Germinal center (tissue), 1 donor: ENCODE measurements around the gene BAHD1.
A peak's percentile ranks its signal among the peaks of the same experiment; 100 is the strongest.

ENCODE experiments used
- DNase-seq: peaks from one replicate; pipeline ENCODE4 v3.0.0; 2012; ENCODE audit warnings: mixed read lengths, low spot score

The BAHD1 gene

GRCh38 chr15:40467261-40467615, 26.5 kb downstream of the BAHD1 start:
- DNase-seq, result no peak

GRCh38 chr15:40468898-40469331, 28.2 kb downstream of the BAHD1 start:
- DNase-seq, result no peak

- DNase-seq, result no peak
These were observed 29.1 kb downstream of the BAHD1 start for GRCh38 chr15:40469776-40470390.

DNA sequence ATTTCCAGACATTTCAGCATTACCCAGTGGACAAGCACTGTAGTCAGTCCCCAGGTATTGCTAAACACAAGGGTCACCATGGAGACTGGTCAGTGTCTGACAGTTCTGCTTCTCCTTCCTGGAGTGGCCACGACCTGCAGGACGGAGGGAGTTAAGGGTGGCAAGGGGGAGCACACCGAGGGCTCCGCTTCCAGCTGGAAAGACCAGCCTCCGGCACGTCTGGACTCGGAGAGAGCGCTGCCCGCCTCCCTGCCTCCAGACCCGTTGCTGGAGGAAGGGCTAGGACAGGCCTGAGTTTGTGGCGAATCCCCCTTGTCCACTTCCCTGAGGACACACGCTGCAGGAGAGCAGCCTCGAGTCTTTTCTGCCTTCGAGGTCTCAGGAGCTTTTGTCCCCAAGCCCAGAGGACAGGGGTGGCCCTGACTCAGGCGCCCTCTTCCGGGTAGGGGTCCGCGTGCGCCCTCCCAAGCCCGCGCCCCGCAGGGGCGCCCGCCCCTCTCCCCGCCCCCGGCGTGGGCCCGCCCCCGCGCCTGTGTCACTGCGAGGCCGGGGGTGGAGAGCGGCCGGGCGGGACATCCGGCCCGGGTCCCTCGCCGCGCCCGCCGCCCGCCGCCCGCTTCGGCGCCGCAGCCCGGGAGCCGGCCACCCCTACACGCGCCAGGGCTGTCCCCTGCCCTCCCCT, 29.8 kb downstream of the BAHD1 start, which contains the start of gene CHST14:
Gene CHST14, plus strand, starts transcription at position 562 of the 682 bp plus-strand sequence. CDS start 230 bp downstream, outside the sequence.
- DNase-seq, result peak; percentile 84

- no peak for DNase-seq
These were observed 30.5 kb downstream of the BAHD1 start for GRCh38 chr15:40471105-40471807.

GRCh38 chr15:40471808-40472150, 31.0 kb downstream of the BAHD1 start:
- peak; percentile 35 for DNase-seq

DNA sequence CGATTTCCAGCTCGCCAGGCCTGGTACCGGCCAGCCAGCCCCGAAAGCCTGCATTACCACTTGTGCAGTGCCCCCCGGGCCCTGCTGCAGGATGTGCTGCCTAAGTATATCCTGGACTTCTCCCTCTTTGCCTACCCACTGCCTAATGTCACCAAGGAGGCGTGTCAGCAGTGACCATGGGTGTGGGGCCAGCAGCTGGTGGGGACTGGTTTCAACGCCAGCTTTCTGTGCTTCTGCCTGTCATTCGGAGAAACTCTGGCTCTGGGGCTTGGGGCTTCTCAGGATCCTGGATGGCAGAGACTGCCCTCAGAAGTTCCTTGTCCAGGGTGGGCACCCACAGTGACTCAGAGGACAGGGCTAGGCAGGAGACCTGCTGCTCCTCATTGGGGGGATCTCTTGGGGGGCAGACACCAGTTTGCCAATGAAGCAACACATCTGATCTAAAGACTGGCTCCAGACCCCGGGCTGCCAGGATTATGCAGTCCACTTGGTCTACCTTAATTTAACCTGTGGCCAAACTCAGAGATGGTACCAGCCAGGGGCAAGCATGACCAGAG, 31.5 kb downstream of the BAHD1 start:
- no peak for DNase-seq

DNA sequence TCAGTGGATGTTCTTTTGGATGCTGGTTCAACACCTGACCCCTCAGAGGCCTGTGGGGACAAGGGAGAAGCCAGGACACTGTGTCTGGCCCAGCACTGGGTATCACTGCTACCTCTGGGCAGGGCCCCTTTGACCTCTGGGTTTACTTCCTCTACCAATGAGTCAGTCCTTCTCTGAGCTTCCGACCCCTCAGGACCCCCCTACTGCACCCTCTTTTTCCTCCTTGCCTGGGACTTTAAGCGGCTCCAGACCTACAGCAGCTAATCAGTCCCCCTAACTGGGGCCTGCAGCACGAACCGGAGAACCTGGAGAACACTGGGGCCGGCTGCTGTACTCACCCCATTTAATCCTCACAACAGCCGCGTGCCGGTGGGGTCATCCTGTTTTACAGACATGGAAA, 33.8 kb downstream of the BAHD1 start:
- no peak for DNase-seq

- no peak for DNase-seq
These were observed 37.0 kb downstream of the BAHD1 start for GRCh38 chr15:40477642-40478327.

- DNase-seq, result no peak
These were observed 38.3 kb downstream of the BAHD1 start for GRCh38 chr15:40479024-40479423.

DNA sequence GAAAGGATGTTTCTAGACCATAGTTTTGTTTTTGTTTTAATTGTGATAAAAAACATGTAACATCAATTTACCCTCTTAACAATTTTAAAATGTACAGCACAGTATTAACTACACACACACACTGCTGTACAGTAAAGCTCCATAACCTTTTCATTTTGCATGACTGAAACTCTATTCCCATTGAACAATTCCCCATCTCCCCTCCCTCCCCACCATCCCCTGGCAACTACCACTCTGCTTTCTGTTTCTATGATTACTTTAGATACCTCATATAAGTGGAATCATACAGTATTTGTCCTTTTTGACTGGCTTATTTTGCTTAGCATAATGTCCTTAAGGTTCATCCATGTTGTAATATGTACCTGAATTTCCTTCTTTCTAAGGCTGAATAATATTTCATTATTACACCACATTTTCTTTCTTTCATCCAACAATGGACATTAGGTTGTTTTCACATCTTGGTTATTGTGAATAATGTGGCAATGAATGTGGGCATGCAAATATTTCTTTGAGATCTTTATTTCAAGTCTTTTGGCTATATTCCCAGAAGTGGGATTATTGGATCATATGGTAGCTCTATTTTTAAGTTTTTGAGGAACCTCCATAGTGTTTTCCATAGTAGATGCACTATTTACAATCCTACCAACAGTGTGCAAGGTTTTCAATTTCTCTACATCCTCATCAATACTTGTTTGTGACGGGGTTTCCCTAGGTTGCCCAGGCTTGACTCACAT, 40.8 kb downstream of the BAHD1 start:
- DNase-seq, result no peak

DNA sequence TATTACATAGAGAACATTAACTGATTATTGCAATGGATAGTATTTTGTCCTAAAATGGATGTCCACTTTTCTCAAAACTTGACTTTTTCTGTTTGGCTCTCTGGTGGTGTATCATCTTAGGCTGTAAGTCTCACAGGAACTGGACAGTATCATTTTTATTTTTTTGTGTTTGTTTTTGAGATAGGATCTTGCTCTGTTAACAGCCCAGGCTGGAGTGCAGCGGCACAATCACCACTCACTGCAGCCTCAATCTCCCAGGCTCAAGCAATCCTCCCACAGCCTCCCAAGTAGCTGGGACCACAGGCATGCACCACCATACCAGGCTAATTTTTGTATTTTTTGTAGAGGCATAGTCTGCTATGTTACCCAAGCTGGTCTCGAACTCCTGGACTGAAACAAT, 43.2 kb downstream of the BAHD1 start:
- no peak for DNase-seq

DNA sequence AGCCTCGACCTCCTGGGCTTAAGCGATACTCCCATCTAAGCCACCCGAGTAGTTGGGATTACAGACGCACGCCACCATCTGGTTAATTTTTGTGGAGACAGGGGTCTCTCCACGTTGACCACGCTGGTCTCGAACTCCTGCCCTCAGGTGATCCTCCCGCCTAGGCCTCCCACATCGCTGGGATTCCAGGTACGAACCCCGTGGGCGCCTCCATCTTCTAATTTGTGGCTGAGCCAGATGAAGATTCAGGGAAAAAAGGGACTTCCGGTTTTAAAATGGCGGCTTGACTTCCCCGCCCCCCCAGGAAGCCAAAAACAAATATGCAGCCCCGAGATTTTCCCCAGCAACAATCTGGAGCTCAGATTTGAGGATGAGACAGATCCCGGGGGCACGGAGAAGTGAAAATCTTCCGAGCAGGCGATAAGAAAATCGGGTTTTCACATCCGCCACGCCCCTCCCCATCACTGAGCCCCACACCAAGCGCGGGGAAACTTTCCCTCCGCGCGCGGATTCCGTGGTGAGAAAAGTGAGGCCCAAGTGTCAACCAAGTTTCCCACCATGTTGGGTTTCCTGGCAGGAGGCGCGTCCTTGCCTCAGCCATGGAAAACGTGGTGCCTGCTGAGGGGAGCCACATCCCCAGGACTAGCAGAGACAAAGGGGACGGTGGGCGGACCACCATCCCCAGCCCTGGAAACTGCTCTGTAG, 45.5 kb downstream of the BAHD1 start:
- DNase-seq, result no peak

- no peak for DNase-seq
These were observed 47.3 kb downstream of the BAHD1 start for GRCh38 chr15:40487816-40488682.

GRCh38 chr15:40489274-40490175, 48.8 kb downstream of the BAHD1 start:
- no peak for DNase-seq

DNA sequence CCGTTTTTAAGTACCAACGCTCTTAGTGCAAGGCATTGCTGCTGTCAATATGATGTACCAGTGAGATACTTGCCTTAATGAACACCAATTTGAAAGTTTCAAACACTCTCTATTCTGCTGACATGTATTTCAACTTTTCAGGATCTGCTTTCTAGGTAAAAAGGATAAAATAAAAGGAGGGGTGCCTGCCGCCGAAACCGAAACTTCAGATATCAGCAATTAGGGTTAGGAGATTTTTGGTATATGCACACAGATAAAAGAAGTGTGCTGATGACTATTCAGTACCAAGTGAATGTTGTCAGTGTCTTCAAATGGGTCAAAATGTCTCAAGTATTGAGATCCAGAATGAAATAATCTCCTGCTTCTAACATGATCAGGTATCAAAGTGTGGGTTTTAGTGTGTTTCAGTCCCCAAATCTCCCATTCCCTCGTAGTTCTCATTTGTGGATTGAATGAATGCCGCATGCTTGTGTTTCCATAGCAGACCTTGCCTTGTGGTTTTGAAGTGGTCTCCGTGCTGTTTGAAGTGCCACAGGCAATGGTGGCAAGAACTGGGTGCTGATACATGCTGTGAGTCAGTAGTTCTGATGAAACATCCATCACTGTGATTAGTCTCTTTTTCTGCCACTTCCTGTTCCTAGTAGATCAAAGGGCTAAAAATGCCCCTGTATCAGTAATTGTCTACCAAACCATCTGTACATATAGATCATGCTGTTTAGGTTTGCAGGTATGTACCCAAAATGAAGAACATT, 52.5 kb downstream of the BAHD1 start:
- DNase-seq, result no peak

- DNase-seq, result no peak
These were observed 54.8 kb downstream of the BAHD1 start for GRCh38 chr15:40495516-40495915.

- DNase-seq, result no peak
These were observed 57.7 kb downstream of the BAHD1 start for GRCh38 chr15:40498418-40498817.
